Measurements from ENCODE around the gene COBLL1.

GRCh38 chr2:164816046-164816445 is 25.6 kb downstream of the COBLL1 start:
- no peak for TF ChIP-seq CTCF (IDR thresholded peaks at IDR 0.05)
- no peak for TF ChIP-seq POLR2A (IDR thresholded peaks at IDR 0.05)
- no peak for TF ChIP-seq POLR2AphosphoS5 (IDR thresholded peaks at IDR 0.05)
